NCI-H1436 (cell line): ENCODE data around the gene SLC12A6.
"Not testable (repeated sequence)": the region's sequence is repeated elsewhere in the genome, so short reads cannot be mapped to it uniquely, and the experiment has no call there.

Experiments used
- DNase-seq: peaks from one replicate; lab custom pipeline; 2025; lab: John Stamatoyannopoulos, UW

The SLC12A6 gene

GRCh38 chr15:34193272-34193671 lies 144.3 kb downstream of the SLC12A6 start:
- DNase-seq: not testable (repeated sequence)

- DNase-seq: no peak
Observed at GRCh38 chr15:34188711-34189110, 148.9 kb downstream of the SLC12A6 start.

- DNase-seq: no peak
Observed at GRCh38 chr15:34185666-34186065, 151.9 kb downstream of the SLC12A6 start.

- no peak for DNase-seq
Observed at GRCh38 chr15:34182942-34183341, 154.6 kb downstream of the SLC12A6 start.
